ENCODE results near the gene RNF130.

The RNF130 gene, protein sequence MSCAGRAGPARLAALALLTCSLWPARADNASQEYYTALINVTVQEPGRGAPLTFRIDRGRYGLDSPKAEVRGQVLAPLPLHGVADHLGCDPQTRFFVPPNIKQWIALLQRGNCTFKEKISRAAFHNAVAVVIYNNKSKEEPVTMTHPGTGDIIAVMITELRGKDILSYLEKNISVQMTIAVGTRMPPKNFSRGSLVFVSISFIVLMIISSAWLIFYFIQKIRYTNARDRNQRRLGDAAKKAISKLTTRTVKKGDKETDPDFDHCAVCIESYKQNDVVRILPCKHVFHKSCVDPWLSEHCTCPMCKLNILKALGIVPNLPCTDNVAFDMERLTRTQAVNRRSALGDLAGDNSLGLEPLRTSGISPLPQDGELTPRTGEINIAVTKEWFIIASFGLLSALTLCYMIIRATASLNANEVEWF

DNA sequence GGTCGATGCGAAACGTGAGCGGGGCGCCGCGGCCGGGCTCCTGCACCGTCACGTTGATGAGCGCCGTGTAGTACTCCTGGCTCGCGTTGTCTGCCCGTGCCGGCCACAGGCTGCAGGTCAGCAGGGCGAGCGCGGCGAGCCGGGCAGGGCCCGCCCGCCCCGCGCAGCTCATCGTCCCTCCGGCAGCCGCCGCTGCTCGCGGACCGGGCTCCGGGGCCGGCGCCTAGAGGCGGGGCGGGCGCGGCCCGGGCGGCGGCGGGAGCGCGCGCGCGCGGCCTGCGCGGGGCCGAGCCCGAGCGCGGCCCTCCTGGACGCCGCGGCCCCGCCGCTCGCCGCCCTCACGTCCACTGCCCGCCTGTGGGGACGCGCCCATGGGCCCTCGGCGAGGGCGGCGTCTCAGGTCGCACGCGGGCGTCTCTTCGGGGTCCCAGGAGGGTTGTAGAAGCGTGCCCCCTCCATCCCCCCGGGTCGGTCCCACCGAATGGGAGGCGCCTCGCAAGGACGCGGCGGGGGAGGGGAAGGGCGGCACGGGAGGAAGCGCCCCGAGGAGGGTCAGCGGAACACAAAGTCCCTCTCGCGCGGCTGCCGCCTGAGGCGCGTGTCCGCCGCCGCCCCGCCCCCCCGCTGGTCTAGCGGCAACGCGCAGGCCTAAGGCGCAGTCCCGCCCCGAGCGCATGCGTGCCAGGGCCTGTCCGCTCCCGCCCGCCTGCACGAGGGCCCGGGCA lies at the start of gene RNF130:
Gene RNF130, minus strand, starts transcription at position 229 of the 725 bp plus-strand sequence. Its CDS starts 57 bp downstream, at position 172.
- DNase-seq, result peak; percentile 56 to 95 (median 85)

DNA sequence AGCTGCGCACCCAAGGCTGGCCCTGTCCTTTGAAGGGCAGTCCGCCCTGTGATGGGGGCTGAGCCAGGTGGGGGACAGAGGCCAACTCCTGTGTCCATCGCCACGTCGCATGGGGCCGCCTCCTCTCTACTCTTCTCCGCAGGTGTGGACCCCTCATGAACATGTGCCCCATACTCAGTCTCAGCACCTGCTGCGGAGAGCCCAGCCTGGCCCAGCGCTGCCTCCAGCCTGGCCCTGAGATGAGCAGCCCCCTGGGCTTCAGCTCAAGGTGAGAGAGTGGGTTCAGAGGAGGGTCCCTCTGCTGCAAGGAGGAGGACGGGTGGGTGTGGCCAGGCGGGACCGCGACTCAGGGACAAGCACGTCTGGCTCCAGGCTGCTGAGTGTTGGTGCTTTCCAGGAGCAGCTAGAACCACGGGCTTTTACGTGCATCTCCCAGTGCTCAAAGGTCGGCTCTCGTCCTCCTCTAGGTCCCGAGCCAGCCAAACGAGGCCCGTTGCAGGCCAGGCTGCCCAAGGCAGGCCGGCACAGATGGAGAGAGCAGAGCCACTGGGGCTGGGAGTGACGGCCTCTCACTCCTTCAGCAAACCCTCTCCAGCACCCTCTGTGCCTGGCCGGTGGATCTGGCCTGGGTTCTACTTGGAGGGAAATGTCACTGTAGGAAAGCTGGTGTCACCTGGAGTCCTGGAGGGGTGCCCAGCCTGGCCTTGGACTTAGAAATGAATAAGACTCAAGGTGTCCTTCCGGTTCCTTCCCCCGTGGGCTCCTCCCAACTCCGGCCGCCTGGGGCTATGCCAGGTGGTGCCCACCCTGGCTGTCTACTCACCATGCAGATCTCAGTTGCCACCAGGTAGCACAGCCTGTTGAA lies 48.9 kb upstream of the RNF130 start:
- DNase-seq, result no peak

DNA sequence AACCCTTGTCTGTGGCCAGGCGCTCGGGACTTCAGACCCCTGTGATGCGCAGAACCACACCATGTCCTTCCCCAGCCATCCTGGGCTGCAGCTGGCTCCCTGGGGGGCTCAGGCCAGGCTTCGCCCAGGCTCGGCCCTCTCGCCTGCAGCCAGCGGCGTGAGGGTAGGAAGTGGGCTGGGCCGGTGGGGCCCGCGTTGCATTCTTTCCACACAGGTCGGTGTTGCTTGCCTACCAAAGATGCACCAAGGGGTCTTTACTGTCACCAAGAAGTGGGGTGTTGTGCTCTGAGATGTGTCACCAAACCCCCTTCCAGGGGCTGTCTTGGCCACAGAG lies 48.3 kb upstream of the RNF130 start:
- no peak for DNase-seq

DNA sequence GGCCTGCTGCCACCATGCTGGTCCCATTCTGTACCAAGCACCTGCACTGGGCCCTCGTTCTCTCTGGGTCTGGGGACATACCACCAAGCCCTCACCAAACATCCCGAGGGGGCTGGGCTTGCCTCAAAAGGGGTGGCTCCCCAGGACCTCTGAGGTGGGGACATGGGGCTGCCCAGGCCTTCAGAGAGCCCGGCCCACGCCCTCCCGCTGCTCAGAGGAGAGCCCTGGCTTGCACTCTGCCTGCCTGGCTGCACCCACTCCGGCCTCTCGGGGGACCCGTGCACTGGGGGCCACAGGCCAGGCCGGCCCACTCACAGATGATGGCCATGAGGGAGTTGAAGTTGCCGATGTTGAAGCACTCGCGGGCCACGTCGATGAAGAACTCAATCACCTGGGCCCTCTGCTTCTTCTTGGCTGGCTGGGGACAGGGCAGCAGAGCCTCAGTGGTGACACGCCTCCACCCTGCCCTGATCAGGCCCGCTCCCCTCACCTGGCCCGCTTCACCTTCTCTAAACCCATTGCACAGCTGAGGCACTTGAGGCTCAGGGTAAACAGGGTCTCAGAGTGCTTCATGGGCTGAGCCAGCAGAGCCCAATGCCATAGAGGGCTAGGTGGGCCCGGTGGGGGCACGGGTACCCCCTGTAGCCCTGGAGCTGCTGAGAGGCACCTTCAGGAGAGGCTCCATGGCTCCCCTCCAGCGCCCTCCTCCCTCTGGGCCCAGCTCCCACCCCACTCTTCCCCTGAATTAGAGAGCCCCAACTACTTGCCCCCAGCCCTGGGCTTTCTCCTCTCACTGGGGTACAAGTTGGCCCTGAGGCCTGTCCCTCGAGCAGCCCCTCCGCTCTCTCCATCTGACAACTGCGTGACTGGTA lies 47.7 kb upstream of the RNF130 start:
- DNase-seq, result no peak

DNA sequence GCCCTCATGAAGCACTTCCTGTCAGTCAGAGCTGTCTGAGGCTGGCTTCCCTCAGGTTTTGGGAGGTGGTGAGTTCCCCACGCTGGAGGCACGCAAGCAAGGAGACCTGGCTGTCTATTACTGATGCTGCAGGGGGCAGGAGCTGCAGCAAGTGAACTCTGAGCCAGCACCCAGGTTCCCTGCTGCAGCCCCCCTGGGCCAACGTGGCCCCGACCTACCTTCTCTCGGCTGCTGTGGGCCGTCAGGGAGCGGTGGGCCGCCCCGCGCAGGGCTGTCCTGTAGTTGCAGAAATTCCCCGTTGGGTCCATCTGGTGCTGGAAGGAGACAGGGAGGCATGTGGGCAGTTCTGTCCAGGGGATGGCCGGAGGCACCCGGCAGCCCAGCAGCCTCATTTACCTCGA lies 46.8 kb upstream of the RNF130 start:
- no peak for DNase-seq

DNA sequence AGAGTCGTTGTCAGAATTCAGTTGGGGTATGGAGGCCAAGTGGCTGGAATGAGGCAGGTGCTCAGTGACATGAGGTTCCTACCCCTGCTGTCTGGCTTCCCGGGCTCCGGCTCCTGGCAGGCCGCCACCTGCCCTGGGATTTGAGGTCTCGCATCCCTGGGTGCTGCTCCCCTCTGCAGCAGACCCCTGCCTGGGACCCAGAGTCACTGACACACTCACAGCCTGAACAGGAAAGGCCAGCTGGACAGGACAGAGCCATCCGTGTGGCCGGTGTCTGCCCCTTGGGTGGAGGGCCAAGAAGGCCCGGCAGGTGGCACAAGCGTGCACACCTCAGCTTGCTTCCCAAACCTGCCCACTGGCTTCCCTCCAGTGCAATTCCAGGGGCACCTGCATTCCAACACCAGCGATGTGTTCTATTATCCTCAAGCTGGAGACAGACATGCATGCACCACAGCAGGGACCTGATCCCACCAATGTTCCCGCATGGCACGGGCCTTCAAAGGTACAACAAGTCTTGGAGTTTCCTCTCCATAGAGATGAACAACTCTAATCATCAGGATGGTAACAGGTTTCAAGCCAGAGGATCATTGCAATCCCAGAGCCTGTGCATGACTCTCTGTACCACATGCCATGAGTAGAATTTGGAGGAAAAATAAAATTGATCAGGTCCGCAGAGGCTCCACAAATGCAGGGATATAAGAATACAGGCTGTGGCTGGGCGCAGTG lies 45.6 kb upstream of the RNF130 start:
- no peak for DNase-seq

DNA sequence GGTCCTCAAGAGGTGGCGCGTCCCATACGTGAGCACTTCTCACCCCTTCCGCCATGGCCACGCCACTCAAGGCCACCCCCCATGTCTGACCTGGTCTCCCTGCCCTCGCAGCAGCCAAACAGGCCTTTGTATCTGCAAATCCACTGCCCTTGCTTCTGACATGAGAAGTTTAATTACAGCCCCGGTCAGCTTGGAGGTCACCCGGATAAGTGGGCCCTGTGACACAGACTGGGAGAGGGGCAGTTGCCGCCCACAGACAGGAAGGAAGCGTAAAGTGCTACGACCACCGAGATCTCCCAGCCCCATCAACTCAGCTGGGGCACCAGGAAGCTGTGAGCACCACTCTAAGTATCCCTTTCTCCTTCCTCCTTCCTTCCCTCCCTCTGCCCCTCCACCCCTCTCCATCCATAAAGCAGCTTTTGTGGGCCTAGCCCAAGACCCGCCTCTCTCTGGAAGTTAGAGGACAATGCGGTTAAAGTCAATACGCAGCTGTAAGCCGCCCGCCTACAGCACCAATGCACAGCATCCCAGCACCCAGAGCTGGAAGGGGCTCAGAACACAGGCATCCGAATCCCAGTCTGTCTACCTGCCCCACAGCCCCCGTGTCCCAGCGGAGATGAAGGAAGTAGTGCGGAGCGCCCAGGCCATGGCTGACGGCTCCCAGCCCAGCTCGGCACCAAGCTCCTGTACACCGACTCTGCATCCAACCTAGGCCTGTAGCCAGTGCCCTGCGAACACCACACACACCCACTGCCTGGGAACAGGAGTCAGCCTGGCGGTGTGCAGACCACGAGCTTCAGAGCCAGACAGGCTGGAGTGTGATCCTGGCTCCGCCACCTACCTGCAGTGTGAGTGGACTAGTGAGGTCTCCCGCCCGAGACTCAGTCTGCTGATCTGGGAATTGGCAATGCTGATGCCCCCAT lies 44.8 kb upstream of the RNF130 start:
- DNase-seq, result no peak

DNA sequence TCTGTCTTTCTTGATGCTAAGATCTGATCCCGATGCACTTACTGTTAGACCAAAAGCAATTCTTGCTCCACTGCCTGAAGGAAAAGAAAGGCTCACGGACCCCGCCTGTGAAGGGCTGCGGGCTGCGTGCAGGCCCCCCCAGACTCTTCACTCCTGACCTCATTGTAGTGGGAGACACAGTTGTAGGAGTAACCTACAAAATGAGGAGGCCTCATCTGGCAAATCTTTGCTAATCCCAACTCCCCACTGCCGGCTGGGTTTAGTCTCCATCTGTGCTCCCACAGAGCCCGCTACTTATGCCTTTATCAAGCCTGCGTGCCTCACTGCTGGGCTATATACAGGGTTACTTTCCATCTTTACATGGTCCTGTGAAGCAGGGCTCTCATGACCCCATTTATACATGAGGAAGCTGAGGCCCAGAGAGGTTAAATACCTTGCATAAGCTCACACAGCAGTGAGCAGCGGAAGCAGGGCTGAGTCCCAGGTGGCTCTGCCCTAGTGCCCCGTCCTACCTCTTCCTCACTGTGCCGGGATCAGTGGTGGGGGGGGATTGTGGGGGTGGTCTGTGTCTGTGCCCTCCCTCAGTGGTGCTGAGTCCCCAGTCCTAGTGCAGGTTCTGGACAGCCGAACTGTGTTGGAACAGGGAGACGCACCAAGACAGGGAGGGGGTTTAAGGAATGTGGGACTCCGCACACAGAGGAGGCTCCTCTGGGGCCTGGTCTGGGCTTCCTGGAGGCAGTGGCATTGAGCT lies 43.9 kb upstream of the RNF130 start:
- no peak for DNase-seq

DNA sequence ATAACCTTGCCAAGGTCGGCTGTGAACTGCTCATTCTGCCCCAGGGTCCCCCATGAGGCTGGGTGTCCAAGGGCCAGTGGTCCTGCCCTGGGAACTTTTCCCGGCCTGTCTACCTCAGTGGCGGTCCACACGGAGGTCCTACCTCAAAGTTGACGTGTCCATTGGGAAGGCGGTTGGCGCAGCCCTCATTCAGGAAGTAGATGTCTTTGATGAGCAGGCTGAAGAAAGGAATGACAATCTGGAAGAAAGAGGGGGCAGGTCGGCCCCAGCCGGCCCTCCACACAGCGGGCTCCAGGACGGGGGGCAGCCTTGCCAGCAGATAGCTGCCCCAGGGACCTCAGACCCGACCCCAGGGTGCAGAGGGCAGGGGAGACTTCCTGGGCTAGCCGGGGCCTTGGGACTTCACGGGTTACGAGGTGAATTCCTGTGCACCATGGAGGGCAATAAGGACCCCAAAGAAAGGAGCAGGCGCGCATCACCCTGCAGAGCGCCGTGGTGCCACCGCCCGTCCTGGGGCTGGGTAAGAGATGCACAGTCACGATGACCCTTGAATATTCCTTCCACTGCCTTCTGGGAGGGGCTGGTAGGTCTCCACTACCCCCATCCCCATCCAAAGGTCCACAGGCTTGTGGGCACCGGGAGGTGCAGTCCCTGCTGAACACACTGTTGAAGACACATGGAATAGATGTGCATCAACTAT lies 42.9 kb upstream of the RNF130 start:
- DNase-seq, result no peak

DNA sequence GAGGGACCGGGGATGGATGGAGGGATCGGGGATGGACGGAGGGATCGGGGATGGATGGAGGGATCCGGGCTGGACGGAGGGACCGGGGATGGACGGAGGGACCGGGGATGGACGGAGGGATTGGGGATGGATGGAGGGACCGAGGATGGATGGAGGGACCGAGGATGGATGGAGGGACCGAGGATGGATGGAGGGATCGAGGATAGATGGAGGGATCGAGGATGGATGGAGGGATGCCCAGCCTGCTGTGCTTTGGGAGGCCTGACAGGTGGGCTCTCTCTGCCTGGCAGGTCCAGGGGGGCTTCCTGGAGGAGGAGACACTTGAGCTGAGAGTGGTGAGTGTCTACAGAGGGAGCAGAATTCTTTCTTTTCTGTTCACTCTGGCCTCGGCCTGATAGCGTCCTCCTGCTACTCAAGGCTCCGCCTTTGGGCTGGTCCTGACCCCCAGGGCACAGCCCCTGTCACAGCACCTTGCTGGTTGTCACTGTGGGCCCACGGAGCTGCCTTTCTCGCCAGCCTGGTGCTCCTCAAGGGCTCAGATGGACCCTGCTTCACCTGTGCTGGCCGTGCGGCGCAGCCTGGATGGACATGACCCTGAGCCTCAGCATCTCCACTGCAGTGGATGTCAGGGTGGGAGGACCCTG lies 42.2 kb upstream of the RNF130 start:
- DNase-seq, result no peak

DNA sequence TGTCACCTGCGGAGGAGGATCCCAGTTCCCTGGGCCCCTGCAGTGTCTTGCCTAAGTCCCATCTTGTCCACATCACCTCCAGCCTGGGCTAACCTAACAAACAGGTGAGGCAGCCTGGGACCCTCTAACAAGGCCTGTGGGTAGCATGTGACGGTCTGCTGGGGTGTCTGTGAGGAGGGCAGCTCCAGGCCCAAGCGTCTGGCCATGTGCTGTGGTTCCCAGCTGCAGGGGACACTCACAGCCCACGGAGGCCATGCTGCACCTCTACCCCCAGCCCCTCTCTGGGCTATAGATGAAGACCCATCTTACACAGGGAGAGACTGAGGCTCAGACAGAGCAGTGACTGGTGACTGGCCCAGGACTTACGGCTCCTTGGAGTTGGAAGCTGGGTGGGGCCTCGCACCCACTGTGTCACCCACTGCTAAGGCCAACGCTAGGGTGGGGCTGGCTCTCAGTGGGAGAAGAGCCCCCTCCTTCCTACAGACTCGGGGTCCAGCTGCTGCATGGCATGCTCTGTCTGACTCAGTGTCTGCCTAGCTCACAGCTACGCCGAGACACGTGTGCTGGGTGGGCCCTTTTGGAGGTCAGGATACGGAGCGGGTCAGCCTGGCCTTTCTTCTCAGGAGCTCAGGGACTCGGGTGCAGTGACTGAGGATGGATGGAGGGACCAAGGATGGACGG lies 40.8 kb upstream of the RNF130 start:
- no peak for DNase-seq

DNA sequence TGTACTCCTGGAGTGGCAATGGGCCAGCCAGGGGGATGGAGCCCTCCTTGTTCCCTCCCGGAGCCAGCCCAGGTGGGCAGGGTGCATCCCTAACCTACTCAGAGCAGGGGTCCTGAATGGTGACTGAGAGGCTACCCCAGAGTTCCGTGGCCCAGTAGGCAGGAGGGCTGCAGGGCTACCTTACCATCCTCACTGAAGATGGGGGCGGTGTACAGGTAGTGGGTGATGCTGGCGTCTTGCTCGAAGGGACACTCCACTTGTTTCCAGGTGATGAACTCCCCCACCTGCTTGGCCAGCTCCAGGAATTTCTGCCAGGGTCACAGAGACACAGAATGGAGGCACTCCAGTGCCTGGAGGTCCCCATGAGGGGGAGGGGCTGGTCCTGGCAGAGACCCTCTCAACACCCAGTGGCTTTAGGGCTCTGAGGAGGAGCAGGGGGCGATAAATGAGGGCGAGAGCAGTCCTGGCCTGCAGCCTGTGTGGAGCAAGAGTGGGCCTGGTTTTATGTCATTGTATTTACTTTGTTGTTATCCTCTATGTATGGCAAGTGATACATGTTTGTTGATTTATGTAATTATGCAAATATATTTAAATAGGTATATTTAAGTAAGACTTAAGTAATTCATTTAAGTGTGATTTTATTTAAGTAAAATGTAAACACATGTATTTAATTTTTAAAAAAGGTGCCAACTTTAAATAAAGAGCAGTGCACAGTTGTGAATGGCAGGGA lies 39.9 kb upstream of the RNF130 start:
- DNase-seq, result no peak

DNA sequence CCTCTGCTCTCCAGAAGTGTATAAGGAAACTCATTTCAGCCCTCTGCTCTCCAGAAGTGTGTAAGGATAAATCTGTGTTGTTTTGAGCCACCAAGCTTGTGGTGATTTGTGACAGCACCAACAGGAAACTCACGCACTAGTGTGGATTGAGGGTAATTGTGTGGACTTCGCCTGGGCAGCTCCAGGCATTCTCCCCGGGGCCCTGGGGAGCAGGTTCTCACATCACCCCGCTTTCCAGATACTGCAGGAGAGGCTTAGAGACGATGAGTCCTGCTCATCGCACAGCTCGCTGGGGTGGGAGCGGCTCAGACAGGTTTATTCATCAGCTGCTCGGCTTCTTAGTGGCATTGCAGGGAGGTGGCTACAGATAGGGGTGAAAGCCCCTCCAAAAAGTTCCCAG lies 38.4 kb upstream of the RNF130 start:
- no peak for DNase-seq

DNA sequence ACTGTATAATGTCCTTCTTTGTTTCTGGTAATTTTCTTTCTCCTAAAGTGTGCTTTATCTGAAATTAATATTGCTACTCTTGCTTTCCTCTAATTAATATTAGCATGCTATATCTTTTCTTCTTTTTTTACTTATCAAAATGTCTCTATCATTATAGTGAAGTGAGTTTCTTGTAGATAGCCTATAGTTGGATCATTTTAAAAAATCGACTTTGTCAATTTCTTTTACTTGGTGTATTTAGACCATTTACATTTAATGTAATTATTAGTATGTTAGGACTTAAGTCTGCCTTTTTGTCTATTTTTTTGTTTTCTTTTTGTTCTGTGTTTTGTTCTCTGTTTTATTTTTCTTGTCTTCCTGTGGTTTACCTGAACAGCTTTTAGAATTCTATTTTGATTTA lies 35.4 kb upstream of the RNF130 start:
- DNase-seq, result no peak

DNA sequence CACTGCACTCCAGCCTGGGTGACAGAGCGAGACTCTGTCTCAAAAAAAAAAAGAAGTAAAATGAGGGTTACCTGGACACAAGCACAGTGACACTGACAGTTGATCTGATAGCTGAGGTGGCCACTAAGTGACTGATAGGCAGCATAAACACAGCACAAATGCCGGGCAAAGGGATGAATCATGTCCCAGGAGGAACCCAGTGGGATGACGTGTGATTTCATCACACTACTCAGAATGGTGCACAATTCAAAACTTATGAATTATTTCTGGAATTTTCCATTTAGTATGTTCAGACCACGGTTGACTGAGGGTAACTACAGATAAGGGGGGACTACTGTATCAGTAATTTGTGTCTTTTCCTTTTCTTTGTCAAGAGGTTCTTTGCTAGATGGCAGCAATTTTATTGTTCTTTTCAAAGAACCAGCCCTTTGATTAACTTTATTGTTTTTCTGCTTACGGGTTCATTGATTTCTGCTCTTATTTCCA lies 34.3 kb upstream of the RNF130 start:
- no peak for DNase-seq

DNA sequence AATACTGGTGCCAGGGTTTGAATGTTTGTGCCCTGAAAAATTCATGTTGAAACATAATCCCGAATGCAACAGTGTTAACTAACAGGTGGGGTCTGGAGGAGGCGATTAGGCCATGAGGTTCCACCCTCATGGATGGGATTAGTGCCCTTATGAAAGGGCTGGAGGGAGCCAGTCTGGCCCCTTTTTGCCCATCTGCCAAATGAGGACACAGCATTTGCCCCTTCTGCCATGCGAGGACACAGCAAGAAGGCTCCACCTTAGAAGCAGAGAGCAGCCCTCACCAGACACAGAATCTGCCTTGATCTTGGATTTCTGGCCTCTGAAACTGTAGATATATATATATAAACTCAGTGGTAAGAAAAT lies 32.6 kb upstream of the RNF130 start:
- no peak for DNase-seq

Data from hypothalamus (tissue), 51 donors.